ENCODE measurements around the gene TNS1. TPM values are rescaled to one million over a fixed set of nuclear protein-coding genes. Genes with fewer than 3 reads are reported as not detected.

TNS1 gene
- total RNA-seq, 1 donor from 2014 or later, result 7.9 TPM

GRCh38 chr2:217948897-217949296, 53.9 kb downstream of the TNS1 start:
- DNase-seq (ENCODE audit: low spot score, unreplicated experiment), result no peak
- Mint-ChIP-seq H3K27me3 (peaks cover 38% of the 10 kb centered on the region), H3K9me3 (ENCODE audit: low read depth) (no peaks in the 10 kb centered on the region), H3K4me3 (ENCODE audit: low read depth) (no peak overlapping the region), H3K27ac (no peak overlapping the region), H3K36me3 (ENCODE audit: insufficient read depth) (no peaks in the 10 kb centered on the region), H3K4me1 (ENCODE audit: low read depth) (peaks cover 32% of the 10 kb centered on the region)
- TF ChIP-seq, protein P1, sequence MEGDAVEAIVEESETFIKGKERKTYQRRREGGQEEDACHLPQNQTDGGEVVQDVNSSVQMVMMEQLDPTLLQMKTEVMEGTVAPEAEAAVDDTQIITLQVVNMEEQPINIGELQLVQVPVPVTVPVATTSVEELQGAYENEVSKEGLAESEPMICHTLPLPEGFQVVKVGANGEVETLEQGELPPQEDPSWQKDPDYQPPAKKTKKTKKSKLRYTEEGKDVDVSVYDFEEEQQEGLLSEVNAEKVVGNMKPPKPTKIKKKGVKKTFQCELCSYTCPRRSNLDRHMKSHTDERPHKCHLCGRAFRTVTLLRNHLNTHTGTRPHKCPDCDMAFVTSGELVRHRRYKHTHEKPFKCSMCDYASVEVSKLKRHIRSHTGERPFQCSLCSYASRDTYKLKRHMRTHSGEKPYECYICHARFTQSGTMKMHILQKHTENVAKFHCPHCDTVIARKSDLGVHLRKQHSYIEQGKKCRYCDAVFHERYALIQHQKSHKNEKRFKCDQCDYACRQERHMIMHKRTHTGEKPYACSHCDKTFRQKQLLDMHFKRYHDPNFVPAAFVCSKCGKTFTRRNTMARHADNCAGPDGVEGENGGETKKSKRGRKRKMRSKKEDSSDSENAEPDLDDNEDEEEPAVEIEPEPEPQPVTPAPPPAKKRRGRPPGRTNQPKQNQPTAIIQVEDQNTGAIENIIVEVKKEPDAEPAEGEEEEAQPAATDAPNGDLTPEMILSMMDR (IDR thresholded peaks at IDR 0.05; ENCODE audit: unreplicated experiment), result no peak

DNA sequence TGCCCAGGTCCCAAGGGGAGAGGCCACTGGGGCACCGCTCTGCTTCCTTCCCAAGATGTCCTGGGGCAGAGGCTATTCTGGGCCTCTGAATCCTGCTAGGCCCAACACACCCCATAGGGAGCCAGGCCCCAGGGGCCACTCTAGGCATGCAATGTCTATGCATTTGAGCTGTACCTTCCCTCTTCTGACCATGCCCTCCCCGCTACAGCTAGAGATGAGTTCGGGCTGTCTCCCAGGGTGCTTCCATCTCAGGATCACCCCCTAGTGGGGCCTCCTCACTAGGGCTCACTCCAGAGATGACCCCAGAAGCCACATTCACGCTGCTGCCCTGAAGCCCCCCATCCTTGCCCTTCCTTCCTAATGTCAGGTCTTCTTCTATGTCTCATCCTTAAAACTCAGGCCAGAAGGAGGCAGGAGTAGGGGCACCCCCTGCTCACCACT, 54.4 kb downstream of the TNS1 start:
- Mint-ChIP-seq H3K27me3 (peaks cover 38% of the 10 kb centered on the region), H3K36me3 (ENCODE audit: insufficient read depth) (no peaks in the 10 kb centered on the region), H3K4me3 (ENCODE audit: low read depth) (no peak overlapping the region), H3K9me3 (ENCODE audit: low read depth) (no peaks in the 10 kb centered on the region), H3K4me1 (ENCODE audit: low read depth) (peaks cover 37% of the 10 kb centered on the region), H3K27ac (no peak overlapping the region)
- no peak for DNase-seq (ENCODE audit: low spot score, unreplicated experiment)
- TF ChIP-seq, protein P1 (IDR thresholded peaks at IDR 0.05; ENCODE audit: unreplicated experiment), result no peak

- H3K4me3 Mint-ChIP-seq (ENCODE audit: low read depth), result no peak overlapping the region
- H3K4me1 Mint-ChIP-seq (ENCODE audit: low read depth), result peaks cover 42% of the 10 kb centered on the region
- no peaks in the 10 kb centered on the region for H3K36me3 Mint-ChIP-seq (ENCODE audit: insufficient read depth)
- H3K9me3 Mint-ChIP-seq (ENCODE audit: low read depth), result no peaks in the 10 kb centered on the region
- DNase-seq (ENCODE audit: low spot score, unreplicated experiment), result no peak
- TF ChIP-seq, protein P1 (IDR thresholded peaks at IDR 0.05; ENCODE audit: unreplicated experiment), result no peak
- no peak overlapping the region for H3K27ac Mint-ChIP-seq
- H3K27me3 Mint-ChIP-seq, result peaks cover 35% of the 10 kb centered on the region
Observed at GRCh38 chr2:217947383-217948350, 55.1 kb downstream of the TNS1 start.

DNA sequence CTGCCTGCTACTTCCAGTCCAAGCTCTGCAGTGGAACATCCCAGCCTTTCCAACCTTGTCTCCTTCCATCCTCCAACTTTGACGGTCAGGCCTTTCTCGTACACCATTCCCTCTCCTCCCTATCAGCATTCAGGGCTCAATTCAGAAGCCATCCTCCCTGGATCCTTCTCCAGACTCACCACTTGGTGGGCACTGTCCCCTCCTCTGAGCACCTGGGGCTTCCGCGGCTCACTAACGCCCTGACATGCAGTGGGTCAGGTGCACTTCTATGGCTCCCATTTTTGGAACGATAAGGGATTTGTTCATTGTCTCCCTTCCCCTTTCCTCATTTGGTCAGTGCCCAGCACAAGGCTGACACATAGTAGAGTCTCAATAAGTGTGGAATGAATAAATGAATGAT, 56.7 kb downstream of the TNS1 start:
- no peak for DNase-seq (ENCODE audit: low spot score, unreplicated experiment)
- no peak overlapping the region for H3K4me3 Mint-ChIP-seq (ENCODE audit: low read depth)
- peaks cover 36% of the 10 kb centered on the region for H3K4me1 Mint-ChIP-seq (ENCODE audit: low read depth)
- H3K9me3 Mint-ChIP-seq (ENCODE audit: low read depth), result no peaks in the 10 kb centered on the region
- H3K36me3 Mint-ChIP-seq (ENCODE audit: insufficient read depth), result no peaks in the 10 kb centered on the region
- TF ChIP-seq, protein P1 (IDR thresholded peaks at IDR 0.05; ENCODE audit: unreplicated experiment), result no peak
- H3K27ac Mint-ChIP-seq, result no peak overlapping the region
- H3K27me3 Mint-ChIP-seq, result peaks cover 27% of the 10 kb centered on the region

DNA sequence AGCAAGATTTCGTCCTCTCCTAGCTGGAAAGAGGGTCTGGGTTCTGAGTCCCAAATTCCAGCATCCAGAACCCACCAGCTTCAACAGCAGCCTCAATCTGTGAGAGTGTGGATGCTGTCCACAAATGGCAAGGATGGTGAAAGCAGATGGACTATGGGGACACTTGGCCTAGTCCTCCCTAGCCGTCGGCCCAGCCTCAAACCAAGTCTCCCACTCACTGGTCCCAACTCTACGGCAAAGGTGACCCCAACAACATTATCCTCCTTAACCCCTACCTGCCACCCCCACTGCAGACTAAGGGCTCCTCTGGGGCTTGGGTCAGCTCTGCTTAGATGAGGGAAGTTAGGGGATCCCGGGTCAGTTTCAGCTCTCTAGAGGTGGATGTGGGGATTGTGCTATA, 57.3 kb downstream of the TNS1 start:
- Mint-ChIP-seq H3K27ac (no peak overlapping the region), H3K4me1 (ENCODE audit: low read depth) (peaks cover 33% of the 10 kb centered on the region), H3K27me3 (peaks cover 26% of the 10 kb centered on the region), H3K36me3 (ENCODE audit: insufficient read depth) (no peaks in the 10 kb centered on the region), H3K9me3 (ENCODE audit: low read depth) (no peaks in the 10 kb centered on the region), H3K4me3 (ENCODE audit: low read depth) (no peak overlapping the region)
- TF ChIP-seq, protein P1 (IDR thresholded peaks at IDR 0.05; ENCODE audit: unreplicated experiment), result no peak
- DNase-seq (ENCODE audit: low spot score, unreplicated experiment), result no peak
